ENCODE measurements around the gene ABCC12. TPM values are rescaled to one million over a fixed set of nuclear protein-coding genes. Genes with fewer than 3 reads are reported as not detected.

The ABCC12 gene
- polyA plus RNA-seq, 1 donor (not counting 4 experiments of a cell fraction or from before 2014, with no cell fraction given) = not detected

DNA sequence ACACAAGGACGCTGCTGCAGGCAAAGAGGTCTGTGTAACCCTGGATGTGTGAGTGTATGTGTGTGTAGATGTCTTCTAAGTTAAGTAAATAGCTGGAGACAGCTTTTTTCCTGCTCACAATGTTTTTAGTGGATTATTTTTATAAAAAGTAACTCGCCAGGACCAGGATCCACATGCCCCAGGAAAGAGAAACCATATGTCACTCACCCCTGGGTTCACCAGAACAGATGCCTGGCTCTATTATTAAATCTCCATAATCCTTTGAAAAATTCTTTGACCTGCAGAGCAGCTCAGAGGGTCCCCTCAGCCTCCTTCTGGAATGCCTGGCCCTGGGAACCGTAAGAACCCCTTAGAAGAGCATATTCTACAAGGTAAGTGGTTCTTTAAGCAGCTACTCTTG lies 18.0 kb downstream of the ABCC12 start:
- Histone ChIP-seq H3K4me3 (ENCODE audit: control insufficient read depth in 2 of 3, extremely low read depth in 1 of 3, insufficient read depth in 2 of 3, low read depth in 1 of 3, low read length in 3 of 3) (no peak overlapping the region), H4K20me1 (ENCODE audit: control insufficient read depth, extremely low read depth, insufficient read depth, low read length) (no peaks in the 10 kb centered on the region), H3K9me3 (ENCODE audit: control insufficient read depth, low read depth, low read length) (no peaks in the 10 kb centered on the region), H3K9ac (ENCODE audit: control insufficient read depth, extremely low read depth, insufficient read depth, low read length) (no peak overlapping the region), H3K4me1 (ENCODE audit: control insufficient read depth, extremely low read depth, insufficient read depth, low read length) (no peaks in the 10 kb centered on the region), H3K36me3 (ENCODE audit: control insufficient read depth in 2 of 2, extremely low read depth in 1 of 2, insufficient read depth in 2 of 2, low read length in 2 of 2) (no peaks in the 10 kb centered on the region), H3K27me3 (ENCODE audit: control insufficient read depth, extremely low read depth, insufficient read depth, low read length) (no peaks in the 10 kb centered on the region), H3K4me2 (ENCODE audit: control insufficient read depth, extremely low read depth, insufficient read depth, low read depth, low read length) (no peak overlapping the region), H3K27ac (ENCODE audit: control insufficient read depth, insufficient read depth, low read length) (no peak overlapping the region), H2AFZ (ENCODE audit: control insufficient read depth, low read length) (no peak overlapping the region), H3K9me1 (ENCODE audit: control insufficient read depth, extremely low read depth, insufficient read depth, low read length) (no peaks in the 10 kb centered on the region), H3K79me2 (ENCODE audit: control insufficient read depth, insufficient read depth, low read length) (no peaks in the 10 kb centered on the region)
- FAIRE-seq (no peak), DNase-seq (ENCODE audit: low read depth, low spot score) (no peak)
- dilution Hi-C loops (cut with MboI; ENCODE audit: extremely low pct_ligation_motif_present, low sequenced_read_pairs) = no loop called here
- TF ChIP-seq EZH2 (IDR thresholded peaks at IDR 0.05; ENCODE audit: low read length) = no peak
- TF ChIP-seq CTCF (optimal IDR thresholded peaks at IDR 0.05 in 1 of 3, IDR thresholded peaks at IDR 0.05 in 1 of 3, conservative IDR thresholded peaks at IDR 0.05 in 1 of 3; ENCODE audit: extremely low read depth in 1 of 3, insufficient read depth in 2 of 3, low read length in 3 of 3) = no peak

DNA sequence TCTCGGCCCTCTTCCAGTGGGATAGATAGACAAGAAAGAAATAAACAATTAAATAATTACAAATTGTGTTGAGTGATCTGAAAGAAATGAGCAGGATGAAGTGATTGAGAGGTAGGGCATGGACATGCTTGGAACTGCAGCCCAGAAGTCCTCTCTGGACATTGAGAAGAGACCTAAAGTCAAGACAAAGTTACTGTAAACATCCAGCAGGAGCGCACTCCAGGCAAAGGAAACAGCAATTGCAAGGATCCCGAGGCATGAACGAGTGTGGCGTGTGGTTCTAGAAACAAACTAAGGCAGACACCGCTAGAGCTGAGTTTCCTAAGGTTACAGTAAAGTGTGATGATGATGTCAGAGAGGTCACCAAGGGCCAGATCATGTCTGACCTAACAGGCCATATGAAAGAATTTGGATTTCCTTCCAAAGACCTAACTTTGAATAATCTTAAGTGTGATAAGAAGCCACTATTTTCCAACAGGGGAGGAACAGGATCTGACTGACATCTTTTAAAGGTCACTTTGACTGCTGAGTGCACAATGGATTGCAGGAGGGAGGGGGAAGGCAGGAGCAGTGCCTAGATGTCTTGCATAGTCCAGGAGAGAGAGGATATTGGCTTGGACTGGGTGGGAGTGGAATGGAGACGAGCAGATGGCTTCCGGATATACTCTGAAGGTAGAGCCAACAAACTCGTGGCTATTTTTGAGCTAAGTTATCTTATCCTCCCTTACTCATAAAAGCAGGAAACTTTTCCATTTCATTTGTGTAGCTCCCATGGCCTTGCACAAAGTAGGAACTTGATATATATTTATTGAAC lies 19.0 kb downstream of the ABCC12 start:
- Histone ChIP-seq H3K4me2 (ENCODE audit: control insufficient read depth, extremely low read depth, insufficient read depth, low read depth, low read length) (no peak overlapping the region), H3K9ac (ENCODE audit: control insufficient read depth, extremely low read depth, insufficient read depth, low read length) (no peak overlapping the region), H2AFZ (ENCODE audit: control insufficient read depth, low read length) (no peak overlapping the region), H3K27ac (ENCODE audit: control insufficient read depth, insufficient read depth, low read length) (no peak overlapping the region), H3K4me3 (ENCODE audit: control insufficient read depth in 2 of 3, extremely low read depth in 1 of 3, insufficient read depth in 2 of 3, low read depth in 1 of 3, low read length in 3 of 3) (no peak overlapping the region), H4K20me1 (ENCODE audit: control insufficient read depth, extremely low read depth, insufficient read depth, low read length) (no peaks in the 10 kb centered on the region), H3K9me1 (ENCODE audit: control insufficient read depth, extremely low read depth, insufficient read depth, low read length) (no peaks in the 10 kb centered on the region), H3K4me1 (ENCODE audit: control insufficient read depth, extremely low read depth, insufficient read depth, low read length) (no peaks in the 10 kb centered on the region), H3K36me3 (ENCODE audit: control insufficient read depth in 2 of 2, extremely low read depth in 1 of 2, insufficient read depth in 2 of 2, low read length in 2 of 2) (no peaks in the 10 kb centered on the region), H3K9me3 (ENCODE audit: control insufficient read depth, low read depth, low read length) (no peaks in the 10 kb centered on the region), H3K27me3 (ENCODE audit: control insufficient read depth, extremely low read depth, insufficient read depth, low read length) (no peaks in the 10 kb centered on the region), H3K79me2 (ENCODE audit: control insufficient read depth, insufficient read depth, low read length) (no peaks in the 10 kb centered on the region)
- dilution Hi-C loops (cut with MboI; ENCODE audit: extremely low pct_ligation_motif_present, low sequenced_read_pairs) = no loop called here
- no peak for TF ChIP-seq EZH2 (IDR thresholded peaks at IDR 0.05; ENCODE audit: low read length)
- TF ChIP-seq CTCF (optimal IDR thresholded peaks at IDR 0.05 in 1 of 3, IDR thresholded peaks at IDR 0.05 in 1 of 3, conservative IDR thresholded peaks at IDR 0.05 in 1 of 3; ENCODE audit: extremely low read depth in 1 of 3, insufficient read depth in 2 of 3, low read length in 3 of 3) = no peak
- DNase-seq (ENCODE audit: low read depth, low spot score) (no peak), FAIRE-seq (no peak)
